Astrocyte (in vitro differentiated cells and primary cell): ENCODE results near the gene SCGN.

ENCODE experiments used
- CTCF ChIP-seq: IDR thresholded peaks from 2 replicates; pipeline ENCODE4 v1.5.1; 2011; ENCODE audit warnings: low read depth, mild to moderate bottlenecking, inconsistent platforms, low read length, moderate library complexity; ENCODE audit not compliant: insufficient read depth
- EZH2 ChIP-seq: IDR thresholded peaks from 2 replicates; pipeline ENCODE4 v1.6.1; 2012; ENCODE audit warnings: mild to moderate bottlenecking, low read length, inconsistent platforms; ENCODE audit not compliant: insufficient read depth

GRCh38 chr6:25689966-25690365 is 38.0 kb downstream of the SCGN start:
- no peak for TF ChIP-seq EZH2
- TF ChIP-seq CTCF = no peak
